PC-9 (cell line): ENCODE measurements around the gene SNAI3. TPM values are rescaled to one million over a fixed set of nuclear protein-coding genes. Genes with fewer than 3 reads are reported as not detected.
"Not testable (repeated sequence)": the region's sequence is repeated elsewhere in the genome, so short reads cannot be mapped to it uniquely, and the experiment has no call there.

Experiments used
- BruUV-seq: library from RNA; stranded (reverse); fragments of 400-500 nt; replicated peaks from 2 replicates; lab custom pipeline; 2021; lab: Mats Ljungman, UMichigan
- CTCF ChIA-PET: fragments of 300-600 bp; sonication (Branson Sonifier 250); formaldehyde crosslinking; loops from one replicate; lab custom pipeline; 2022; ENCODE audit warnings: antibody characterized with exemption; lab: Charles Lee
- POLR2A ChIA-PET: fragments of 300-600 bp; sonication (Branson Sonifier 250); formaldehyde crosslinking; loops from one replicate; lab custom pipeline; 2022; ENCODE audit warnings: antibody characterized with exemption; ENCODE audit not compliant: unreplicated experiment; lab: Charles Lee
- DNase-seq, 2 experiments: peaks; one replicate each; pipeline versions ENCODE4 v3.0.0 to v3.0.0-alpha.2; 2015 to 2022; ENCODE audit warnings: mixed read lengths in 1 of 2
- H2AFZ ChIP-seq: fragments of 200-600 bp; sonication (generic); 2 replicates; pipeline ENCODE4 v1.8.1; 2017; ENCODE audit warnings: antibody characterized with exemption
- H3F3A ChIP-seq: fragments of 200-600 bp; sonication (generic); 2 replicates; pipeline ENCODE4 v1.8.1; 2017; ENCODE audit warnings: antibody characterized with exemption, mild to moderate bottlenecking, low read depth; ENCODE audit not compliant: insufficient read depth
- H3K27ac ChIP-seq: fragments of 200-600 bp; sonication (generic); 2 replicates; pipeline ENCODE4 v1.6.1; 2016; ENCODE audit warnings: mixed run types
- H3K27me3 ChIP-seq: fragments of 200-600 bp; sonication (generic); 2 replicates; pipeline ENCODE4 v1.6.1; 2016; ENCODE audit warnings: low read depth, mixed run types; ENCODE audit not compliant: insufficient read depth
- H3K36me3 ChIP-seq: fragments of 200-600 bp; sonication (generic); 2 replicates; pipeline ENCODE4 v1.6.1; 2016; ENCODE audit warnings: low read depth, mixed run types
- H3K4me1 ChIP-seq: fragments of 200-600 bp; sonication (generic); replicated peaks from 2 replicates; pipeline ENCODE4 v1.6.1; 2016; ENCODE audit warnings: mixed run types; ENCODE audit not compliant: insufficient read depth
- H3K4me2 ChIP-seq: fragments of 200-600 bp; sonication (generic); 2 replicates; pipeline ENCODE4 v1.6.1; 2017; ENCODE audit warnings: mixed run types
- H3K4me3 ChIP-seq: fragments of 200-600 bp; sonication (generic); 2 replicates; pipeline ENCODE4 v1.6.1; 2016; ENCODE audit warnings: mixed run types
- H3K79me2 ChIP-seq: fragments of 200-600 bp; sonication (generic); 2 replicates; pipeline ENCODE4 v1.6.1; 2017; ENCODE audit warnings: low read depth, mixed run types
- H3K9me2 ChIP-seq: fragments of 200-600 bp; sonication (generic); 2 replicates; pipeline ENCODE4 v1.8.1; 2017; ENCODE audit warnings: mild to moderate bottlenecking; ENCODE audit not compliant: insufficient read depth
- H3K9me3 ChIP-seq: fragments of 200-600 bp; sonication (generic); 2 replicates; pipeline ENCODE4 v1.8.1; 2016; ENCODE audit warnings: low read depth; ENCODE audit not compliant: insufficient read depth
- H4K20me1 ChIP-seq: fragments of 200-600 bp; sonication (generic); 2 replicates; pipeline ENCODE4 v1.8.1; 2017; ENCODE audit not compliant: insufficient read depth
- CTCF ChIP-seq: fragments of 200-600 bp; sonication (generic); conservative IDR thresholded peaks from 2 replicates; pipeline ENCODE4 v1.6.1; 2017; ENCODE audit warnings: mixed run types, antibody characterized with exemption, mild to moderate bottlenecking, moderate library complexity
- EZH2 ChIP-seq: fragments of 200-600 bp; sonication (generic); IDR thresholded peaks from 2 replicates; pipeline ENCODE4 v1.8.0; 2017; ENCODE audit warnings: antibody characterized with exemption, low read depth
- intact Hi-C: fragments of 100-400 bp; cut with micrococcal nuclease; formaldehyde crosslinking; loops from one replicate; pipeline ENCODE4 v1.10.0; 2022; ENCODE audit not compliant: unreplicated experiment
- total RNA-seq: library from RNA; stranded (reverse); gene quantifications from 2 replicates; pipeline ENCODE4 v1.2.3, GENCODE V29; 2021

Gene SNAI3
- total RNA-seq, 1 experiment from 2014 or later = 1.3 TPM

- Histone ChIP-seq H3F3A (0 out of 2 replicates have a peak, but pooled peaks cover 5% of the 10 kb centered on the region), H3K27me3 (no peaks in the 10 kb centered on the region), H3K4me1 (no peaks in the 10 kb centered on the region), H3K36me3 (no peaks in the 10 kb centered on the region), H3K9me2 (no peaks in the 10 kb centered on the region), H4K20me1 (no peaks in the 10 kb centered on the region), H3K27ac (no peak overlapping the region), H2AFZ (no peak overlapping the region), H3K4me2 (no peak overlapping the region), H3K4me3 (no peak overlapping the region), H3K9me3 (no peaks in the 10 kb centered on the region), H3K79me2 (no peaks in the 10 kb centered on the region)
- ChIA-PET CTCF (no interaction called here), POLR2A (no interaction called here)
- no peak for DNase-seq
- TF ChIP-seq CTCF (no peak), EZH2 (no peak)
- intact Hi-C loops = no loop called here
- no TSS peak for BruUV-seq
Measured at GRCh38 chr16:88671806-88672205, 14.5 kb downstream of the SNAI3 start.

DNA sequence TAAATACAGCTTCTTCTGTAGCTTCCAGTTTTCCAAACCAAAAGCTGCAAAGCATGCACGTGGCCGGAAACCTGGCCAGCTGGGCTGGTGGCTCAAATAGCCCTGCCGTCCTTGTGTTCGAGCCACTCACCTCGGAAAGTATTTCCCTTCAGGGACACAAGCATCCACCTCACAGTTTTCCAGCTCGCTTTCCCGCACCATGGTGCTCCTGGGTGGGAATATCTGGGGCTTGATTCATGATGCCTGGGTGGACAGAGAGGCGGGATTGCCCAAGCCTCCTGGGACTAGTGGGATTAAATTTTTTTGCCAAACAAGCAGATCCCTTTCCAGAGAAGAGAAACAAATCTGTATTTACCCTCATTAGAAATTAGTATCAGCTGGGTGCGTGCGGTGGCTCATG is 16.3 kb downstream of the SNAI3 start:
- ChIA-PET POLR2A (no interaction called here), CTCF (no interaction called here)
- Histone ChIP-seq H3K27ac (no peak overlapping the region), H3K4me1 (no peaks in the 10 kb centered on the region), H3K9me2 (no peaks in the 10 kb centered on the region), H3K4me2 (no peak overlapping the region), H3K4me3 (no peak overlapping the region), H3K36me3 (no peaks in the 10 kb centered on the region), H3K9me3 (no peaks in the 10 kb centered on the region), H2AFZ (no peak overlapping the region), H3K79me2 (no peaks in the 10 kb centered on the region), H3F3A (peaks cover 7% of the 10 kb centered on the region; the same call in 1 of the 2 replicates), H4K20me1 (no peaks in the 10 kb centered on the region), H3K27me3 (no peaks in the 10 kb centered on the region)
- BruUV-seq = no TSS peak
- DNase-seq = no peak
- no peak for TF ChIP-seq CTCF
- no peak for TF ChIP-seq EZH2
- intact Hi-C loops = no loop called here

GRCh38 chr16:88669493-88669892 is 16.8 kb downstream of the SNAI3 start:
- H3K27me3 ChIP-seq, H2AFZ ChIP-seq, H4K20me1 ChIP-seq, H3K4me2 ChIP-seq, H3K79me2 ChIP-seq, intact Hi-C loops, H3K27ac ChIP-seq, H3K4me3 ChIP-seq, H3K4me1 ChIP-seq, BruUV-seq, POLR2A ChIA-PET, DNase-seq, H3K9me2 ChIP-seq, H3K36me3 ChIP-seq, H3K9me3 ChIP-seq, CTCF ChIA-PET: not testable (repeated sequence)
- peaks cover 11% of the 10 kb centered on the region; the same call in 1 of the 2 replicates for H3F3A ChIP-seq

GRCh38 chr16:88667461-88667860 is 18.8 kb downstream of the SNAI3 start:
- Histone ChIP-seq H3K27me3 (no peaks in the 10 kb centered on the region), H3F3A (peaks cover 9% of the 10 kb centered on the region; the same call in 1 of the 2 replicates), H3K9me2 (no peaks in the 10 kb centered on the region), H3K4me2 (no peak overlapping the region), H3K9me3 (no peaks in the 10 kb centered on the region), H4K20me1 (no peaks in the 10 kb centered on the region), H3K27ac (no peak overlapping the region), H2AFZ (no peak overlapping the region), H3K4me1 (no peaks in the 10 kb centered on the region; the same call in 1 of the 2 replicates), H3K4me3 (no peak overlapping the region), H3K36me3 (no peaks in the 10 kb centered on the region), H3K79me2 (peaks cover 4% of the 10 kb centered on the region)
- POLR2A ChIA-PET = no interaction called here
- TF ChIP-seq CTCF = no peak
- no peak for TF ChIP-seq EZH2
- DNase-seq = no peak
- CTCF ChIA-PET = no interaction called here
- BruUV-seq = no TSS peak
- intact Hi-C loops = no loop called here
